Stomach (tissue), 9 donors: ENCODE measurements around the gene ALG5. TPM values are rescaled to one million over a fixed set of nuclear protein-coding genes. Genes with fewer than 3 reads are reported as not detected.

Experiments
- DNase-seq, 2 donors: peaks; one replicate each; pipeline versions ENCODE4 v3.0.0 to v3.0.0-alpha.2; 2013 to 2019
- H3K27ac ChIP-seq, 5 donors: fragments of 200-600 bp in 4 of 5; sonication (generic) in 4 of 5; one replicate each; pipeline ENCODE4 v1.5.1; 2013 to 2019; ENCODE audit warnings: mild to moderate bottlenecking in 1 of 5, moderate library complexity in 1 of 5
- H3K27me3 ChIP-seq, 3 donors: fragments of 200-600 bp; sonication (generic); one replicate each; pipeline ENCODE4 v1.5.1; 2017 to 2019; ENCODE audit warnings: mixed run types in 1 of 3
- H3K36me3 ChIP-seq, 4 donors: fragments of 200-600 bp; sonication (generic); 1 replicate in 3 of 4; 2 replicates in 1 of 4; pipeline ENCODE4 v1.5.1; 2016 to 2019
- H3K4me1 ChIP-seq, 4 donors: fragments of 200-600 bp; sonication (generic); one replicate each; pipeline ENCODE4 v1.5.1; 2016 to 2019
- H3K4me3 ChIP-seq, 4 donors: fragments of 200-600 bp; sonication (generic) in 3 of 4; one replicate each; pipeline ENCODE4 v1.5.1; 2016 to 2019; ENCODE audit warnings: mild to moderate bottlenecking in 1 of 4
- H3K9me3 ChIP-seq, 4 donors: fragments of 200-600 bp; sonication (generic); one replicate each; pipeline ENCODE4 v1.5.1; 2016 to 2019
- EP300 ChIP-seq: sonication (generic); formaldehyde crosslinking; IDR thresholded peaks from one replicate; pipeline ENCODE4 v1.6.1; 2017; ENCODE audit warnings: antibody characterized with exemption
- POLR2A ChIP-seq, 4 donors: fragments of 450-650 bp; IDR thresholded peaks; one replicate each; pipeline ENCODE4 v1.6.1; 2016; ENCODE audit warnings: antibody characterized with exemption in 4 of 4, control low read depth in 2 of 4, mild to moderate bottlenecking in 1 of 4, moderate library complexity in 1 of 4
- POLR2AphosphoS5 ChIP-seq, 3 donors: sonication (generic); formaldehyde crosslinking; IDR thresholded peaks; one replicate each; pipeline ENCODE4 v1.6.1; 2016; ENCODE audit warnings: antibody characterized with exemption in 3 of 3
- WGBS, 5 donors: extraction: QIAGEN DNeasy Blood & Tissue Kit in 3 of 5; methylation state at CpG; one replicate each; pipeline versions ENCODE4 v1.1.5 to v1.1.7; 2013 to 2018; 5-methylcytosine and 5-hydroxymethylcytosine counted together
- intact Hi-C: fragments of 100-400 bp; cut with DNase I; formaldehyde crosslinking; loops from one replicate; pipeline ENCODE4 v1.15.1; 2023; ENCODE audit warnings: low total_unique reads
- polyA plus RNA-seq, 3 donors: library from polyadenylated mRNA; stranded (reverse); fragments of 200-250 nt; gene quantifications; one replicate each; pipeline ENCODE4 v1.2.3, GENCODE V29; 2013
- total RNA-seq, 5 donors: library from RNA; depleted of rRNA; stranded (reverse); fragments of >200 nt; gene quantifications; one replicate each; pipeline versions ENCODE4 v1.1.0 to v1.2.3, GENCODE V29; 2014 to 2016
- TF ChIP-seq, protein P1 (sequence below), 7 experiments: fragments of 450-650 bp in 4 of 7; fragments of 200-600 bp in 3 of 7; sonication (generic) in 3 of 7; IDR thresholded peaks; one replicate each; pipeline ENCODE4 v1.5.1; 2016 to 2019; ENCODE audit warnings: antibody characterized with exemption in 7 of 7, control low read depth in 2 of 7, mild to moderate bottlenecking in 1 of 7
- donor health status: healthy with polysubstance abuse.
- donor health status: Bipolar disorder and iron deficiency.
- donor health status: healthy.

The ALG5 gene
- total and polyA plus RNA-seq, 8 donors, result 1.2 to 61.1 (median 28.2) TPM

DNA sequence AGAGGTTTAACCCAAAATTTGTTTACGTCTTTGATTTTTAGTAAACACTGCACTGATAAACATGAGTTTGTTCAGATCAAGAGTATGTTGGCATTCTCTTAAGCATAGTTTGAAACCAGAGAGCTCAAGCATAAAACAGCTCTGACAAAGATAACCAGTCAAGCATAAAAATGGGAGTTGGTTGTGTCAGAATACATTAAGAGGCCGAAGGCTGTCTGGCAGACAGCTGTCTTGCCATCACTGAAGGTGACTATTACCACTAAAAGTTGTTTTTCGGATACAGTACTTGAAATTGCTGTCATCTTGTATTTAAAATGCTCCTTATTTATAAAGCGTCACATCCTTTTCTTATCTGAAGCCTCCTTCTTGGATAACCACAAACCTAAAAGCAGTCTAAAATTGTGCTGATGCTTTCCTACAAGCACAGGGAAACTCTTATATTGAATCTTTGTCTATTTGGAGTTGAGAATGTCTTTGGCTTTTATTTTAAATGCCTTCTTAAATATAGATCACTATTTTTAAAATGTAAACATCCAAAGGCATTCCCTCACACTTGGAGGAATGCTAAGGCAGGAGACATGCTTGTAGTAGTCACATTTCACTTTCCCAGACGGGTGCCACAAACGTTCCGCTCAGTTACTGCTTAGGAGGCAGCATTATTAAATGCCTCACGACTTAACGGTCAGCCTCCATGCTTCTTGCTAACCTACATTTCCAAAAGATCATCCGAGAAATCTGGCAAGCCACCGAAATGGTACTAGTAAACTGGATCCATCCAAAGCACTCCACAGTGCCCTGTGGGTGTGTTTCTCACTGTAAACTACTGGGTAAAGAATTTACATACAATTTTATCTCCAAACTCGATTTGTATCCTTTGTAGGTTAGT, 80.7 kb downstream of the ALG5 start:
- WGBS, 5 donors, result 27 to 37% (median 34%) methylated on average over 12 of the region's 12 CpGs
- Histone ChIP-seq H3K9me3 (no peaks in the 10 kb centered on the region), H3K27me3 (peaks cover 0 to 35% (median 0%) of the 10 kb centered on the region in 3 donors), H3K4me1 (peaks cover 11 to 58% (median 25%) of the 10 kb centered on the region in 4 donors), H3K4me3 (peak overlapping the region; percentile 64 to 82 (median 70)), H3K27ac (peak overlapping the region in 4 of 5 donors; percentile 71 to 88 (median 80)), H3K36me3 (no peaks in the 10 kb centered on the region)
- DNase-seq, result peak in 1 of 2 donors; percentile 38
- no peak for TF ChIP-seq POLR2A (IDR thresholded peaks at IDR 0.05)
- TF ChIP-seq, protein P1, sequence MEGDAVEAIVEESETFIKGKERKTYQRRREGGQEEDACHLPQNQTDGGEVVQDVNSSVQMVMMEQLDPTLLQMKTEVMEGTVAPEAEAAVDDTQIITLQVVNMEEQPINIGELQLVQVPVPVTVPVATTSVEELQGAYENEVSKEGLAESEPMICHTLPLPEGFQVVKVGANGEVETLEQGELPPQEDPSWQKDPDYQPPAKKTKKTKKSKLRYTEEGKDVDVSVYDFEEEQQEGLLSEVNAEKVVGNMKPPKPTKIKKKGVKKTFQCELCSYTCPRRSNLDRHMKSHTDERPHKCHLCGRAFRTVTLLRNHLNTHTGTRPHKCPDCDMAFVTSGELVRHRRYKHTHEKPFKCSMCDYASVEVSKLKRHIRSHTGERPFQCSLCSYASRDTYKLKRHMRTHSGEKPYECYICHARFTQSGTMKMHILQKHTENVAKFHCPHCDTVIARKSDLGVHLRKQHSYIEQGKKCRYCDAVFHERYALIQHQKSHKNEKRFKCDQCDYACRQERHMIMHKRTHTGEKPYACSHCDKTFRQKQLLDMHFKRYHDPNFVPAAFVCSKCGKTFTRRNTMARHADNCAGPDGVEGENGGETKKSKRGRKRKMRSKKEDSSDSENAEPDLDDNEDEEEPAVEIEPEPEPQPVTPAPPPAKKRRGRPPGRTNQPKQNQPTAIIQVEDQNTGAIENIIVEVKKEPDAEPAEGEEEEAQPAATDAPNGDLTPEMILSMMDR (IDR thresholded peaks at IDR 0.05), result no peak
- no peak for TF ChIP-seq POLR2AphosphoS5 (IDR thresholded peaks at IDR 0.05)
- TF ChIP-seq EP300, result no peak
- intact Hi-C loops, result no loop called here

DNA sequence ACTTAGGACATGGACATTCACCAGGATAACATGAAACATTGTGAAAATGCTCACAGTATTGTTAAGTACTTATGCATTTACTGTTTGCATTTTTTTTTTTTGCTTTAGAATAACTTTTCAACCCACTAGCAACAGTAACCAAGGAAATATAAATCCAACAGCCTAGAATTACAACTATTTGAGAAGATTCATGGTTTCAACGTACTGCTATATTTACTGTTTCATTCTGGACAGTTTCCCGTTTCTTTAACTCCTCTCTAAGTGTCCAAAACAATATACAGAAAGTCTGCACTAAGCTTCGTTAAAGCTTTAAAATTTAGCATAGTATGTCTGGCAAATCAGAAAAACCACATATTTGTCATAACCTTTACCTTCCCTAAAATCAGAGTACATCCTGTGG, 81.8 kb downstream of the ALG5 start:
- Histone ChIP-seq H3K36me3 (no peaks in the 10 kb centered on the region), H3K9me3 (no peaks in the 10 kb centered on the region), H3K27ac (peak overlapping the region in 1 of 5 donors; percentile 3), H3K4me3 (no peak overlapping the region), H3K4me1 (peaks cover 11 to 69% (median 31%) of the 10 kb centered on the region in 4 donors), H3K27me3 (peaks cover 0 to 35% (median 0%) of the 10 kb centered on the region in 3 donors)
- WGBS, 5 donors, result 63 to 77% (median 67%) methylated on average over 3 of the region's 3 CpGs
- intact Hi-C loops, result no loop called here
- TF ChIP-seq, protein P1 (IDR thresholded peaks at IDR 0.05), result no peak
- no peak for TF ChIP-seq EP300
- no peak for TF ChIP-seq POLR2A (IDR thresholded peaks at IDR 0.05)
- TF ChIP-seq POLR2AphosphoS5 (IDR thresholded peaks at IDR 0.05), result no peak
- peak in 1 of 2 donors; percentile 47 for DNase-seq

DNA sequence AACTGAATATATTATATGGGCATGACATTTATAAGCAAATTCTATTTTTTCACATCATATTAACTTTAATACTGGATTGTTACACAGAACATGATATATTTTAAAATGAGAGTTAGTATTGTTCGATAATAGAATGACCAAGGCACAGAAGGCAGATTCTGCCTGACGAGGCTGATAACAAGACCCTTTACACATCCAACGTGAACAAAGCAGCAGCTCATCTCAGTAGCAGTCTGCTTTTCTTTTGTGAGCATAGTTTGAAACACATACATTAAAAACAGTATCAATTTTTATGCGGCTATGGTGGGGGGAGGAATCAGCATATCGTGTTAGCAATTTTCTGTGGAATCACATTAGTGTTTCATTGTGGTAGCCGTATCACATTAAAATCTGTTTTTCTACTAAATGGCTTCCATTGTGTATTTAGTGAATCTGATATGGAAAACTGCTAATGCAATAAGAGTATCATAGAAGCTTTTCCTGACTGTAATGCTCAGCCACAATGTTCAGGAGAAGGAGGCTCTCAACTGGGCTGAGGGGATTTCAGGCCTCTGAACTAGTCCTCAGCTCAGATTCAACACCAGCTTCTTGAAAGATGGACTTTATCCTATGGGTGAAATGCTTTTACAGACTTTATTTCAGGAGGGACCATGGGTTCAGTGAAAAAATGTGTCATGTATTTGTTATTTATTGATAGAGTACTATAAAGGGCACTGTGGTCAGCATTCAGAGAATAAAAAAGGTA, 83.1 kb downstream of the ALG5 start:
- DNase-seq, result no peak
- Histone ChIP-seq H3K4me1 (peaks cover 11 to 66% (median 31%) of the 10 kb centered on the region in 4 donors), H3K27me3 (peaks cover 0 to 35% (median 0%) of the 10 kb centered on the region in 3 donors), H3K9me3 (no peaks in the 10 kb centered on the region), H3K27ac (no peak overlapping the region), H3K4me3 (no peak overlapping the region), H3K36me3 (no peaks in the 10 kb centered on the region)
- WGBS, 5 donors, result 90 to 93% (median 92%) methylated on average over 6 of the region's 6 CpGs
- TF ChIP-seq EP300 (no peak), POLR2A (IDR thresholded peaks at IDR 0.05) (no peak), POLR2AphosphoS5 (IDR thresholded peaks at IDR 0.05) (no peak)
- TF ChIP-seq, protein P1 (IDR thresholded peaks at IDR 0.05), result no peak
- intact Hi-C loops, result no loop called here

DNA sequence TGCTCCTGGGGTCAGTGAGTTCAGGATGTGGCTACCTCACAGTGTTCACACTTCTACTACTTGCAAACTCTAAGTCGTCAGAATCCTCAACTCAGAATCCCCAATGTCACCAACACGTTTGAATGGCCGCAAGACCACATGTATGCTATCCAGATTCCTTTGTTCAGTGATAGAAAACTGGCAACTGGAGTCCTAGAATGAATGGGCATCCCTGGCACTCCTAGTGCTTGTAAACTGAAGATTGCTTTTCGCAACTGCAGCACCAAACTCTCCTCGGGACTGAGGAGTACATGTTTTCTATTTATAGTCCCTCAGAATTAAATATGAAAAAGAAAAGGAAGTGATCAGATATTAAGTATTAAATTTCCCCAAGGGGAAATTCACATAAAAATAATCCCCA, 84.0 kb downstream of the ALG5 start:
- peaks cover 6 to 57% (median 25%) of the 10 kb centered on the region in 4 donors for H3K4me1 ChIP-seq
- TF ChIP-seq POLR2A (IDR thresholded peaks at IDR 0.05) (no peak), POLR2AphosphoS5 (IDR thresholded peaks at IDR 0.05) (no peak), EP300 (no peak)
- TF ChIP-seq, protein P1 (IDR thresholded peaks at IDR 0.05), result no peak
- H3K27ac ChIP-seq, result no peak overlapping the region
- no peak overlapping the region for H3K4me3 ChIP-seq
- intact Hi-C loops, result no loop called here
- peaks cover 0 to 28% (median 0%) of the 10 kb centered on the region in 3 donors for H3K27me3 ChIP-seq
- no peak for DNase-seq
- no peaks in the 10 kb centered on the region for H3K9me3 ChIP-seq
- WGBS, 5 donors, result 72 to 78% (median 77%) methylated on average over 5 of the region's 5 CpGs
- no peaks in the 10 kb centered on the region for H3K36me3 ChIP-seq
